GM12892 (cell line): ENCODE data around the gene RNF4.
"Not testable (repeated sequence)": the region's sequence is repeated elsewhere in the genome, so short reads cannot be mapped to it uniquely, and the experiment has no call there.

ENCODE experiments used
- DNase-seq: peaks from one replicate; pipeline ENCODE4 v3.0.0; 2011; ENCODE audit not compliant: insufficient read length
- FAIRE-seq: peaks from 2 replicates; lab custom pipeline; 2011; peaks lifted over from hg19 to GRCh38; lab: Jason Lieb, UNC
- POLR2A ChIP-seq: IDR thresholded peaks from 2 replicates; pipeline ENCODE4 v1.6.1; 2011; ENCODE audit warnings: low read depth, low read length, control low read depth
- POLR2AphosphoS5 ChIP-seq: IDR thresholded peaks from 2 replicates; pipeline ENCODE4 v1.6.1; 2011; ENCODE audit warnings: low read depth, low read length, control low read depth
- TAF1 ChIP-seq: IDR thresholded peaks from 2 replicates; pipeline ENCODE4 v1.6.1; 2011; ENCODE audit warnings: low read depth, mild to moderate bottlenecking, control low read depth, low read length, borderline replicate concordance

The RNF4 gene

GRCh38 chr4:2462218-2462991 is 6.5 kb upstream of the RNF4 start:
- no peak for TF ChIP-seq POLR2A
- no peak for TF ChIP-seq TAF1
- TF ChIP-seq POLR2AphosphoS5: no peak
- FAIRE-seq: peak; percentile 87
- peak; percentile 88 for DNase-seq

- TF ChIP-seq POLR2A: no peak
- TF ChIP-seq TAF1: no peak
- TF ChIP-seq POLR2AphosphoS5: no peak
- FAIRE-seq (no peak), DNase-seq (no peak)
These were observed 5.7 kb upstream of the RNF4 start for GRCh38 chr4:2462992-2463762.

- no peak for TF ChIP-seq TAF1
- no peak for TF ChIP-seq POLR2AphosphoS5
- no peak for TF ChIP-seq POLR2A
- FAIRE-seq: no peak
- no peak for DNase-seq
These were observed 3.9 kb upstream of the RNF4 start for GRCh38 chr4:2465032-2465431.

- not testable (repeated sequence) for FAIRE-seq, DNase-seq
These were observed 3.4 kb upstream of the RNF4 start for GRCh38 chr4:2465544-2465943.

GRCh38 chr4:2469192-2469984 is 482 bp downstream of the RNF4 start:
- TF ChIP-seq POLR2AphosphoS5 (peak; percentile 91; the same call in 1 of the 2 replicates), TAF1 (0 out of 2 replicates have a peak, but pooled peaks have one; percentile 32), POLR2A (peak; percentile 87; the same call in 1 of the 2 replicates)
- DNase-seq (peak; percentile 74), FAIRE-seq (peak; percentile 67)

GRCh38 chr4:2470791-2471190 is 1.9 kb downstream of the RNF4 start:
- FAIRE-seq (no peak), DNase-seq (no peak)
- TF ChIP-seq POLR2A: no peak

- FAIRE-seq: no peak
- no peak for DNase-seq
- TF ChIP-seq POLR2AphosphoS5 (no peak), POLR2A (no peak), TAF1 (no peak)
These were observed 3.3 kb downstream of the RNF4 start for GRCh38 chr4:2472187-2472586.

GRCh38 chr4:2478229-2478628 is 9.3 kb downstream of the RNF4 start:
- TF ChIP-seq POLR2A: no peak
- TF ChIP-seq TAF1: no peak
- TF ChIP-seq POLR2AphosphoS5: no peak
- no peak for DNase-seq
- no peak for FAIRE-seq

GRCh38 chr4:2480649-2481048 is 11.7 kb downstream of the RNF4 start:
- no peak for TF ChIP-seq POLR2A
- no peak; the same call in 1 of the 2 replicates for TF ChIP-seq POLR2AphosphoS5
- TF ChIP-seq TAF1: no peak
- FAIRE-seq: no peak
- no peak for DNase-seq

- DNase-seq: no peak
- peak; percentile 27 for FAIRE-seq
- TF ChIP-seq TAF1 (no peak), POLR2AphosphoS5 (no peak), POLR2A (no peak)
These were observed 13.3 kb downstream of the RNF4 start for GRCh38 chr4:2482192-2482591.

- FAIRE-seq (peak; percentile 91), DNase-seq (peak; percentile 48)
- TF ChIP-seq TAF1: no peak
These were observed 13.8 kb downstream of the RNF4 start for GRCh38 chr4:2482693-2483092.

GRCh38 chr4:2483237-2483636 is 14.3 kb downstream of the RNF4 start:
- TF ChIP-seq POLR2A (no peak), TAF1 (no peak), POLR2AphosphoS5 (no peak)
- DNase-seq: no peak
- no peak for FAIRE-seq

GRCh38 chr4:2484185-2484584 is 15.3 kb downstream of the RNF4 start:
- TF ChIP-seq POLR2AphosphoS5: no peak
- no peak for TF ChIP-seq POLR2A
- TF ChIP-seq TAF1: no peak
- DNase-seq (no peak), FAIRE-seq (no peak)
